H9 (cell line): ENCODE measurements around the gene AIPL1. TPM values are rescaled to one million over a fixed set of nuclear protein-coding genes. Genes with fewer than 3 reads are reported as not detected.
A peak's percentile ranks its signal among the peaks of the same experiment; 100 is the strongest.

Experiments
- DNase-seq: peaks from one replicate; pipeline ENCODE4 v3.0.0-alpha.2; 2017
- H2AFZ ChIP-seq: one replicate; pipeline ENCODE4 v1.6.1; 2013; ENCODE audit warnings: mild to moderate bottlenecking, low read length, control low read depth, moderate library complexity
- H2AK5ac ChIP-seq: 2 replicates; pipeline ENCODE4 v1.6.1; 2013; ENCODE audit warnings: low read length, control low read depth, mixed read lengths; ENCODE audit not compliant: insufficient read length
- H2BK120ac ChIP-seq: one replicate; pipeline ENCODE4 v1.6.1; 2013; ENCODE audit warnings: low read depth, mild to moderate bottlenecking, low read length, control low read depth, inconsistent platforms; ENCODE audit not compliant: poor library complexity, severe bottlenecking
- H2BK12ac ChIP-seq: 2 replicates; pipeline ENCODE4 v1.6.1; 2013; ENCODE audit warnings: low read length, control low read depth, mixed read lengths, low read depth; ENCODE audit not compliant: insufficient read length
- H2BK15ac ChIP-seq: 2 replicates; pipeline ENCODE4 v1.6.1; 2013; ENCODE audit warnings: low read depth, low read length, control low read depth
- H2BK20ac ChIP-seq: one replicate; pipeline ENCODE4 v1.6.1; 2013; ENCODE audit warnings: low read depth, mild to moderate bottlenecking, low read length, control low read depth, inconsistent platforms; ENCODE audit not compliant: poor library complexity, severe bottlenecking
- H2BK5ac ChIP-seq: 2 replicates; pipeline ENCODE4 v1.6.1; 2013; ENCODE audit warnings: low read length, control low read depth, mixed read lengths; ENCODE audit not compliant: insufficient read length
- H3K14ac ChIP-seq: 2 replicates; pipeline ENCODE4 v1.6.1; 2013; ENCODE audit warnings: low read length, control low read depth; ENCODE audit not compliant: insufficient read depth
- H3K18ac ChIP-seq: 2 replicates; pipeline ENCODE4 v1.6.1; 2013; ENCODE audit warnings: low read depth, mild to moderate bottlenecking, mixed read lengths, low read length, control low read depth; ENCODE audit not compliant: insufficient read length
- H3K23ac ChIP-seq: 2 replicates; pipeline ENCODE4 v1.6.1; 2013; ENCODE audit warnings: low read length, control low read depth, mixed read lengths, low read depth; ENCODE audit not compliant: insufficient read length
- H3K23me2 ChIP-seq: 2 replicates; pipeline ENCODE4 v1.6.1; 2013; ENCODE audit warnings: low read depth, mild to moderate bottlenecking, mixed read lengths, low read length, control low read depth; ENCODE audit not compliant: insufficient read length, poor library complexity, severe bottlenecking
- H3K27ac ChIP-seq: 2 replicates; pipeline ENCODE4 v1.5.1; 2013; ENCODE audit warnings: low read length, control low read depth, mixed read lengths, low read depth; ENCODE audit not compliant: insufficient read length
- H3K27me3 ChIP-seq: 2 replicates; pipeline ENCODE4 v1.6.1; 2013; ENCODE audit warnings: low read length, control low read depth, inconsistent platforms; ENCODE audit not compliant: insufficient read depth
- H3K4ac ChIP-seq: 2 replicates; pipeline ENCODE4 v1.6.1; 2013; ENCODE audit warnings: low read depth, mild to moderate bottlenecking, control low read depth, inconsistent platforms, low read length, moderate library complexity
- H3K4me1 ChIP-seq: 2 replicates; pipeline ENCODE4 v1.6.1; 2013; ENCODE audit warnings: low read length, control low read depth, inconsistent platforms; ENCODE audit not compliant: insufficient read depth
- H3K4me2 ChIP-seq: 2 replicates; pipeline ENCODE4 v1.6.1; 2013; ENCODE audit warnings: low read length, control low read depth, mixed read lengths; ENCODE audit not compliant: insufficient read length, insufficient read depth
- H3K56ac ChIP-seq: 2 replicates; pipeline ENCODE4 v1.6.1; 2013; ENCODE audit warnings: low read depth, mild to moderate bottlenecking, mixed read lengths, low read length, control low read depth; ENCODE audit not compliant: insufficient read length
- H3K79me1 ChIP-seq: 2 replicates; pipeline ENCODE4 v1.6.1; 2013; ENCODE audit warnings: low read depth, mild to moderate bottlenecking, moderate library complexity, low read length, control low read depth, inconsistent platforms; ENCODE audit not compliant: insufficient read depth, poor library complexity, severe bottlenecking
- H3K79me2 ChIP-seq: 2 replicates; pipeline ENCODE4 v1.6.1; 2013; ENCODE audit warnings: low read length, control low read depth, inconsistent platforms; ENCODE audit not compliant: insufficient read depth
- H3K9ac ChIP-seq: 2 replicates; pipeline ENCODE4 v1.6.1; 2013; ENCODE audit warnings: low read length, control low read depth, mixed read lengths; ENCODE audit not compliant: insufficient read length; ENCODE audit errors: extremely low read depth
- H3K9me3 ChIP-seq: one replicate; pipeline ENCODE4 v1.6.1; 2013; ENCODE audit warnings: low read depth, low read length, inconsistent platforms; ENCODE audit not compliant: control insufficient read depth
- H3T11ph ChIP-seq: one replicate; pipeline ENCODE4 v1.6.1; 2013; ENCODE audit warnings: mild to moderate bottlenecking, low read length, control low read depth, inconsistent platforms
- H4K20me1 ChIP-seq: one replicate; pipeline ENCODE4 v1.6.1; 2013; ENCODE audit not compliant: control insufficient read depth, insufficient read length, insufficient read depth
- H4K5ac ChIP-seq: 2 replicates; pipeline ENCODE4 v1.6.1; 2013; ENCODE audit warnings: low read depth, mild to moderate bottlenecking, mixed read lengths, low read length, control low read depth; ENCODE audit not compliant: insufficient read length
- H4K8ac ChIP-seq: replicated peaks from 2 replicates; pipeline ENCODE4 v1.6.1; 2013; ENCODE audit warnings: low read length, control low read depth, mixed read lengths, low read depth; ENCODE audit not compliant: insufficient read length
- H4K91ac ChIP-seq: 2 replicates; pipeline ENCODE4 v1.6.1; 2013; ENCODE audit warnings: low read depth, mild to moderate bottlenecking, moderate library complexity, mixed read lengths, low read length, control low read depth; ENCODE audit not compliant: insufficient read length
- H3K27ac Mint-ChIP-seq, 3 experiments: 2 replicates in 2 of 3; 3 replicates in 1 of 3; pipeline ENCODE4 v1.8.0; 2020 to 2021; ENCODE audit warnings: mixed read lengths in 3 of 3, mild to moderate bottlenecking in 1 of 3, moderate library complexity in 1 of 3
- H3K27me3 Mint-ChIP-seq: 2 replicates; pipeline ENCODE4 v1.8.0; 2021; ENCODE audit warnings: low read depth, mild to moderate bottlenecking, moderate library complexity, mixed read lengths
- H3K36me3 Mint-ChIP-seq, 3 experiments: 2 replicates in 2 of 3; 3 replicates in 1 of 3; pipeline ENCODE4 v1.8.0; 2020 to 2021; ENCODE audit warnings: low read depth in 3 of 3, mixed read lengths in 3 of 3; ENCODE audit not compliant: insufficient read depth in 1 of 3
- H3K4me1 Mint-ChIP-seq, 2 experiments: 2 replicates each; pipeline ENCODE4 v1.8.0; 2020; ENCODE audit warnings: mixed read lengths in 2 of 2
- H3K4me3 Mint-ChIP-seq, 2 experiments: 2 replicates in 1 of 2; 3 replicates in 1 of 2; pipeline ENCODE4 v1.8.0; 2020 to 2021; ENCODE audit warnings: mild to moderate bottlenecking in 2 of 2, mixed read lengths in 2 of 2, moderate library complexity in 1 of 2
- H3K9me3 Mint-ChIP-seq, 2 experiments: 2 replicates in 1 of 2; 3 replicates in 1 of 2; pipeline ENCODE4 v1.8.0; 2020; ENCODE audit warnings: mild to moderate bottlenecking in 2 of 2, mixed read lengths in 2 of 2, moderate library complexity in 1 of 2
- WGBS: extraction: QIAGEN DNeasy Blood & Tissue Kit; methylation state at CpG from one replicate; pipeline ENCODE4 v1.1.7; 2013; ENCODE audit warnings: missing lambda C conversion rate, low lambda C conversion rate, mixed read lengths; ENCODE audit not compliant: insufficient read length; ENCODE audit errors: extremely low coverage; 5-methylcytosine and 5-hydroxymethylcytosine counted together
- total RNA-seq: library from RNA; stranded (reverse); gene quantifications from 2 replicates; pipeline ENCODE4 v1.2.1, GENCODE V29; 2021
- TF ChIP-seq, protein P1 (sequence below): fragments of 200-600 bp; sonication (generic); conservative IDR thresholded peaks from 3 replicates; pipeline ENCODE4 v1.8.0; 2021; ENCODE audit warnings: antibody characterized with exemption, mild to moderate bottlenecking

The AIPL1 gene
- total RNA-seq, 1 experiment from 2014 or later: 0.57 TPM

DNA sequence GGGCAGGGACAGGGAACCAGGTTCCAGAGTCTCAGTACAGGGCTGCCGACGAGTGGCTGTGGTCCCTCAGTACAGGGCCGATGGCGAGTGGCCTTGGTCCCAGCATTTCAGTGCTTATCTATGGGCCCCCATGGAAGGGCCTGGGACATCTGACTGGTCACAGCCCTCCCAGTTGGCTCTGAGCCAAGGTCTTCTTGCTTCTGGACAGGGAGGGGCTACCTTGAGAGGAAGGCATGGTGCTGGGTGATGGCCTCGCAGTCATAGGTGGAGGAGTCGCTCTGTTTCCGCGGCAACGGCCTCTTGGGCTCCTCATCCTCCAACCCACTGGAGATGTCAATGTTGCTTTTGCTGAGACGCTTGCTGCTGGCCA is 41.9 kb upstream of the AIPL1 start:
- Histone ChIP-seq H3K9ac (no peak overlapping the region), H2AFZ (no peak overlapping the region), H2BK5ac (no peak overlapping the region), H3K27ac (no peak overlapping the region), H3K27me3 (no peaks in the 10 kb centered on the region), H4K5ac (no peak overlapping the region), H2BK120ac (no peak overlapping the region), H2BK12ac (no peak overlapping the region), H3T11ph (no peak overlapping the region), H3K9me3 (no peaks in the 10 kb centered on the region), H2AK5ac (no peak overlapping the region), H3K4ac (no peak overlapping the region), H4K20me1 (no peaks in the 10 kb centered on the region), H4K91ac (no peak overlapping the region), H3K14ac (no peak overlapping the region), H3K79me2 (no peaks in the 10 kb centered on the region), H3K4me1 (no peaks in the 10 kb centered on the region), H3K18ac (no peak overlapping the region), H3K4me2 (no peak overlapping the region), H2BK20ac (no peak overlapping the region), H3K23ac (no peak overlapping the region), H3K79me1 (no peaks in the 10 kb centered on the region), H2BK15ac (no peak overlapping the region), H3K56ac (no peak overlapping the region), H4K8ac (no peak overlapping the region), H3K23me2 (no peaks in the 10 kb centered on the region)
- TF ChIP-seq, protein P1, sequence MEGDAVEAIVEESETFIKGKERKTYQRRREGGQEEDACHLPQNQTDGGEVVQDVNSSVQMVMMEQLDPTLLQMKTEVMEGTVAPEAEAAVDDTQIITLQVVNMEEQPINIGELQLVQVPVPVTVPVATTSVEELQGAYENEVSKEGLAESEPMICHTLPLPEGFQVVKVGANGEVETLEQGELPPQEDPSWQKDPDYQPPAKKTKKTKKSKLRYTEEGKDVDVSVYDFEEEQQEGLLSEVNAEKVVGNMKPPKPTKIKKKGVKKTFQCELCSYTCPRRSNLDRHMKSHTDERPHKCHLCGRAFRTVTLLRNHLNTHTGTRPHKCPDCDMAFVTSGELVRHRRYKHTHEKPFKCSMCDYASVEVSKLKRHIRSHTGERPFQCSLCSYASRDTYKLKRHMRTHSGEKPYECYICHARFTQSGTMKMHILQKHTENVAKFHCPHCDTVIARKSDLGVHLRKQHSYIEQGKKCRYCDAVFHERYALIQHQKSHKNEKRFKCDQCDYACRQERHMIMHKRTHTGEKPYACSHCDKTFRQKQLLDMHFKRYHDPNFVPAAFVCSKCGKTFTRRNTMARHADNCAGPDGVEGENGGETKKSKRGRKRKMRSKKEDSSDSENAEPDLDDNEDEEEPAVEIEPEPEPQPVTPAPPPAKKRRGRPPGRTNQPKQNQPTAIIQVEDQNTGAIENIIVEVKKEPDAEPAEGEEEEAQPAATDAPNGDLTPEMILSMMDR: no peak
- no peaks in the 10 kb centered on the region for H3K9me3 Mint-ChIP-seq
- H3K4me3 Mint-ChIP-seq: no peak overlapping the region
- H3K4me1 Mint-ChIP-seq: peaks cover 25 to 47% of the 10 kb centered on the region in 2 experiments
- no peaks in the 10 kb centered on the region; the same call in 1 of the 2 replicates for H3K27me3 Mint-ChIP-seq
- H3K27ac Mint-ChIP-seq: peak overlapping the region in 1 of 3 experiments; percentile 40; a peak in 1 of 7 replicates
- no peak for DNase-seq
- WGBS: no CpG with 5 or more reads among the region's 10 CpGs
- no peaks in the 10 kb centered on the region; a peak in 1 of 7 replicates for H3K36me3 Mint-ChIP-seq
